GM19035 (cell line): ENCODE measurements around the gene PEMT.

Experiments
- ATAC-seq: cut with Tn5 transposase; IDR thresholded peaks from one replicate; pipeline ENCODE4 v1.9.1; 2021; ENCODE audit not compliant: unreplicated experiment

The PEMT gene

GRCh38 chr17:17570798-17571716, 20.5 kb downstream of the PEMT start:
- no peak for ATAC-seq

GRCh38 chr17:17570140-17570797, 21.2 kb downstream of the PEMT start:
- ATAC-seq, result no peak

GRCh38 chr17:17569691-17570090, 21.8 kb downstream of the PEMT start:
- ATAC-seq, result no peak

- ATAC-seq, result no peak
Measured at GRCh38 chr17:17568772-17569195, 22.7 kb downstream of the PEMT start.

- ATAC-seq, result no peak
Measured at GRCh38 chr17:17567631-17568030, 23.9 kb downstream of the PEMT start.

- ATAC-seq, result no peak
Measured at GRCh38 chr17:17566896-17567513, 24.5 kb downstream of the PEMT start.

GRCh38 chr17:17565471-17566339, 25.8 kb downstream of the PEMT start:
- no peak for ATAC-seq

- no peak for ATAC-seq
Measured at GRCh38 chr17:17564896-17565295, 26.6 kb downstream of the PEMT start.

- ATAC-seq, result no peak
Measured at GRCh38 chr17:17564323-17564722, 27.2 kb downstream of the PEMT start.

GRCh38 chr17:17563530-17563929, 28.0 kb downstream of the PEMT start:
- no peak for ATAC-seq

- ATAC-seq, result no peak
Measured at GRCh38 chr17:17562146-17562511, 29.4 kb downstream of the PEMT start.

- no peak for ATAC-seq
Measured at GRCh38 chr17:17561408-17562145, 29.9 kb downstream of the PEMT start.

- no peak for ATAC-seq
Measured at GRCh38 chr17:17560975-17561374, 30.5 kb downstream of the PEMT start.

- no peak for ATAC-seq
Measured at GRCh38 chr17:17560167-17560566, 31.3 kb downstream of the PEMT start.

- ATAC-seq, result no peak
Measured at GRCh38 chr17:17559164-17559563, 32.3 kb downstream of the PEMT start.

GRCh38 chr17:17558431-17558830, 33.1 kb downstream of the PEMT start:
- no peak for ATAC-seq

GRCh38 chr17:17557796-17558195, 33.7 kb downstream of the PEMT start:
- ATAC-seq, result no peak

GRCh38 chr17:17556671-17557070, 34.8 kb downstream of the PEMT start:
- no peak for ATAC-seq

GRCh38 chr17:17555906-17556305, 35.6 kb downstream of the PEMT start:
- no peak for ATAC-seq

- no peak for ATAC-seq
Measured at GRCh38 chr17:17555151-17555550, 36.4 kb downstream of the PEMT start.
